Hepatocyte (in vitro differentiated cells): ENCODE data around the gene INHBE.

Source experiments
- EZH2 ChIP-seq: fragments of 200-600 bp; sonication (generic); IDR thresholded peaks from 2 replicates; pipeline ENCODE4 v1.6.1; 2016; ENCODE audit warnings: antibody characterized with exemption, mild to moderate bottlenecking, borderline replicate concordance
- EZH2phosphoT487 ChIP-seq: fragments of 200-600 bp; sonication (generic); IDR thresholded peaks from one replicate; pipeline ENCODE4 v1.6.1; 2018; ENCODE audit warnings: antibody characterized with exemption, mild to moderate bottlenecking, low read depth, moderate library complexity; ENCODE audit not compliant: unreplicated experiment, severe bottlenecking
- TF ChIP-seq, protein P1 (sequence below): fragments of 200-600 bp; sonication (generic); IDR thresholded peaks from 2 replicates; pipeline ENCODE4 v1.5.1; 2016; ENCODE audit warnings: antibody characterized with exemption, mild to moderate bottlenecking; ENCODE audit not compliant: poor library complexity

- TF ChIP-seq, protein P1, sequence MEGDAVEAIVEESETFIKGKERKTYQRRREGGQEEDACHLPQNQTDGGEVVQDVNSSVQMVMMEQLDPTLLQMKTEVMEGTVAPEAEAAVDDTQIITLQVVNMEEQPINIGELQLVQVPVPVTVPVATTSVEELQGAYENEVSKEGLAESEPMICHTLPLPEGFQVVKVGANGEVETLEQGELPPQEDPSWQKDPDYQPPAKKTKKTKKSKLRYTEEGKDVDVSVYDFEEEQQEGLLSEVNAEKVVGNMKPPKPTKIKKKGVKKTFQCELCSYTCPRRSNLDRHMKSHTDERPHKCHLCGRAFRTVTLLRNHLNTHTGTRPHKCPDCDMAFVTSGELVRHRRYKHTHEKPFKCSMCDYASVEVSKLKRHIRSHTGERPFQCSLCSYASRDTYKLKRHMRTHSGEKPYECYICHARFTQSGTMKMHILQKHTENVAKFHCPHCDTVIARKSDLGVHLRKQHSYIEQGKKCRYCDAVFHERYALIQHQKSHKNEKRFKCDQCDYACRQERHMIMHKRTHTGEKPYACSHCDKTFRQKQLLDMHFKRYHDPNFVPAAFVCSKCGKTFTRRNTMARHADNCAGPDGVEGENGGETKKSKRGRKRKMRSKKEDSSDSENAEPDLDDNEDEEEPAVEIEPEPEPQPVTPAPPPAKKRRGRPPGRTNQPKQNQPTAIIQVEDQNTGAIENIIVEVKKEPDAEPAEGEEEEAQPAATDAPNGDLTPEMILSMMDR: no peak
- TF ChIP-seq EZH2: no peak
- TF ChIP-seq EZH2phosphoT487: no peak
Measured at GRCh38 chr12:57465747-57466505, 10.8 kb downstream of the INHBE start.
